HT1080 (cell line): ENCODE measurements around the gene HES2. TPM values are rescaled to one million over a fixed set of nuclear protein-coding genes. Genes with fewer than 3 reads are reported as not detected.
"Not testable (repeated sequence)": the region's sequence is repeated elsewhere in the genome, so short reads cannot be mapped to it uniquely, and the experiment has no call there.

Experiments used
- DNase-seq: peaks from one replicate; pipeline ENCODE4 v3.0.0-alpha.2; 2015; ENCODE audit warnings: low read depth
- total RNA-seq: library from RNA; depleted of rRNA; stranded (reverse); fragments of >200 nt; shearing (Covaris generic); gene quantifications from 2 replicates; pipeline ENCODE4 v1.2.3, GENCODE V29; 2014

The HES2 gene
- total RNA-seq, 1 experiment from 2014 or later: 0.08 TPM

DNA sequence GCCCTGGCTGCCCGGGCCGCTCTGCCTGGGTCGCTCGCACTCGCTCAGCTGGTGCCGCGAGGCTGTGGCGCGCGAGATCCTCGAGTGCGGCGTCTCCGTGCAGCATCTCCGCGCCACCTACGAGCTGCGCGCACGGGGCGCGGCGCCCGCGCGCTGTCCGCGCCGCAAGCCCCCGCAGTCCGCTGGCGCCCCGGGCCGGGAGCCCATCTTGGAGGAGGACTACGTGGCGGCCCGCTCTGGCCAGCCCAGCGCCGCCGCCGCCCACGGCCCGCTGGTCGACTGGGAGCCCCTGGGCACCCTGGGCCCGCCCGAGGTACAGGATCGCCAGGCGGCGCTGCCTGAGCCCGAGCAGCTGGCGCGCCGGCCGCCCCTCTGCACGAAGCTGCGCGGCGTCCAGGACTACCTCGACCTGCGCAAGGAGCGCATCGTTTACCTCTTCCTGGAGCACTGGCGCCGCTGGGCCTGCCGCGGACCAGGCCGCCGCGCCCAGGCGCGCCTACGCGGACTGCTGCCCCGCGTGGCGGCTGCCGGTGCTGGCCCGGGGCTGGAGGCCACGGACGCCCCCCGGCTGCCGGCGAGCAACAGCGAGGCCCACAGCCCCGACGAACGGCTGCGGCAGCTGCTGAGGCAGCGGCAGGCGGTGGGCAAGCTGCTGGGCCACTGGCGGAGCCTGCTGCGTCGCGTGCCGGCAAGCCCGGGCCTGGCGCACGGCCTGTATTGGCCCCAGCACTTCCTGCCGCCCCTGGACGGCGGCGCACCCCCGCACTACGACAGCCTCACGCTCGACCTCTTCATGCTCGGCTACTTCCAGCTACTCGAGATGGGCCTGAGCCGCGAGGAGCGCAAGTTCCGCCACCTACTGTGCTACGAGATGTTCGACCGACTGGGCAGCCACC lies 35.4 kb upstream of the HES2 start:
- no peak for DNase-seq

GRCh38 chr1:6453895-6454855 lies 34.5 kb upstream of the HES2 start:
- not testable (repeated sequence) for DNase-seq

- DNase-seq: no peak
These were observed 31.2 kb upstream of the HES2 start for GRCh38 chr1:6450943-6451373.

- DNase-seq: not testable (repeated sequence)
These were observed 30.8 kb upstream of the HES2 start for GRCh38 chr1:6450486-6450885.

- DNase-seq: no peak
These were observed 30.3 kb upstream of the HES2 start for GRCh38 chr1:6450005-6450450.

- DNase-seq: no peak
These were observed 29.3 kb upstream of the HES2 start for GRCh38 chr1:6448749-6449631.

DNA sequence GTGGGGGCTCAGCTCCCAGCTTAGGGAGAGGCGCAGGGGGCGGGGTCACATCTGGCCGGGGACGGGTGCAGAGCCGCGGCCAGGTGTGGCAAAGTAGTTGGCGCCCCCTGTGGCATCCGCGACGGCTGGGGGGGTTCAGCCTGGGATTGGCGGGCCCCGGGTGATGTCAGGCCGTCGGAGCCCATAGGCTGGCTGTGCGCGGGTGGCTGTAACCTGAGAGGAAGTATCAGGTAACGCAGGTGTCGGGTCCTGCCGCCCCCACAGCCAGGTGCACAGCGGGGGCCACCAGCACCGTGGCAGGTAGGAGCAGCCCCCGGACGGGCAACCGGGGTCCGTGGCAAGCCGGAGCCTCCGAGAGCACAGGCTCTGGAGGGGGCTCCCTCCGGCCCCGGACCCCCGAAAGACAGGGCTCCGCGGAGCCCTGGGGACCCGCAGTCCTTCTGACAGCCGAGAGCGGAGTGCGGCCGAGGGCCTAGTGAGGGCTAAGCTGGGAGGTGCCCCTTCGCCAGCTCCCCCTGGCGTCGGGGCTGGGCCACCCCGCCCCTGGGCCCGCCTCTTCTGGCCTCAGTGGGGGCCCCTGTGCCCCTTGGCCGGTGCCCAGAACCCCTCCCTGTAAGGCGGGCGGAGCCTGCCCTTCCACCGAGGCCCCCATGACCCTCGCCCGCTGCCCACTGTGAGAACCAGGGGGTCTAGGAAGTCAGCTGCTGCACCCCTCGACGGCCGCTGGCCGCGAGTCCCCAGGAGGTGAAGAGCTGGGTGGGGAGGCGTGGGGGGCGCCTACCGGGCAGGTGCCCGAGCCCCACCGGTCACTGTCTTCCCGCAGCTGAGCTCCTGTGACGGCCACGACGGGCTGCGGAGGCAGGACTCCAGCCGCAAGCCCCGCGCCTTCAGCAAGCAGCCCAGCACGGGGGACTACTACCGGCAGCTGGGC lies 28.4 kb upstream of the HES2 start:
- DNase-seq: no peak

DNA sequence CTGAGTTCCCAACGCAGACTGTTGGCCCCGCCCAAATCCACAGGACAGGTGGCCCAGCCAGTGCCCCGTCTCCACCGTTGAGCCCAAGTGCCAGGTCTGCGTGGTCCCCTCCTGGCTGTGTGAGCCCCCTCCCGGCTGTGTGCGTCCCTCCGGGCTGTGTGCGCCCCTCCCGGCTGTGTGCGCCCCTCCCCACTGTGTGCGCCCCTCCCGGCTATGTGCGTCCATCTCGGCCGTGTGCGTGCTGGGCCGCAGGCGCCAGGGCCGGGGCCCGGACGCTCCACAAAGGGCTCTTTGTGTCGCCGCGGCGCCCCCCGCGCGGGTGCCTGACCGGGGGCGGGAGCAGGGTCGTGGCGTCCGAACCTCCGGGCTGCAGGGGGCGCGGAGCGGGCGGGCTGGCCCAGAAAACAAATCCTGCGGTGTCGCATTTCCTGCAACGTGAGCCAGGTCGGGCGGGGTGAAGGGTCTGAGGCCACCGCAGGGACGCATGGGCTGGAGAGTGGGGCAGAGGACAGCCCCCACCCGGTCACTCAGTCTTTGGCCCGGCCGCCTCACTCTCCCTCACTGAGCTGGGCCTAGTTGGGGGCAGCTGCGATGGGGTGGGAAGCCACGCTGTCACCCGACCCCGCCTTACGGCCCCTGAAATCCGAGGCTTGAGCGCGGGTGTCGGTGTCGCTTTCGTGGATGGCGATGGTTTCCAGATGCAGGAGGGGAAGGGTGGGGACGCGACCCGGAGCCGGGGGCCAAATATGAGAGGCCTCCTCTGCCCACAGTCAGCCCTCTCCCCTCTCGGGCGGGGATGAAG lies 27.5 kb upstream of the HES2 start:
- DNase-seq: no peak

DNA sequence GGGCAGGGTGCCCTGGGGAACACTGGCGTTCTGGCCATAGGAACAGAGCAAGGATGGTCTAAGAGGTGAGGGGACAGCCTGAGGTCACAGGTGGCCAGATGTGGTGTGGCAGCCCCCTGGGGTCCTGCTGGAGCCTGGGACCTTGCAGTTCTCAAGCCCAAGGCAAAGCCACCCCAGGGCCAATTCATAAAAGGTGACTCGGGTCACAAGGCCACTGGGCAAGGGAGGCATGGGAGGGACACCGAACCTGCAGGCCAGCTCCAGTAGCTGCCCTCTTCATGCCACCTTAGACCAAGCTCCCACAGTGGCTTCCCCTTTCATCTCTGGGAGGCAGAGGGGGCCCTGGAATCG lies 26.9 kb upstream of the HES2 start:
- DNase-seq: no peak

GRCh38 chr1:6445929-6446328 lies 26.2 kb upstream of the HES2 start:
- not testable (repeated sequence) for DNase-seq

DNA sequence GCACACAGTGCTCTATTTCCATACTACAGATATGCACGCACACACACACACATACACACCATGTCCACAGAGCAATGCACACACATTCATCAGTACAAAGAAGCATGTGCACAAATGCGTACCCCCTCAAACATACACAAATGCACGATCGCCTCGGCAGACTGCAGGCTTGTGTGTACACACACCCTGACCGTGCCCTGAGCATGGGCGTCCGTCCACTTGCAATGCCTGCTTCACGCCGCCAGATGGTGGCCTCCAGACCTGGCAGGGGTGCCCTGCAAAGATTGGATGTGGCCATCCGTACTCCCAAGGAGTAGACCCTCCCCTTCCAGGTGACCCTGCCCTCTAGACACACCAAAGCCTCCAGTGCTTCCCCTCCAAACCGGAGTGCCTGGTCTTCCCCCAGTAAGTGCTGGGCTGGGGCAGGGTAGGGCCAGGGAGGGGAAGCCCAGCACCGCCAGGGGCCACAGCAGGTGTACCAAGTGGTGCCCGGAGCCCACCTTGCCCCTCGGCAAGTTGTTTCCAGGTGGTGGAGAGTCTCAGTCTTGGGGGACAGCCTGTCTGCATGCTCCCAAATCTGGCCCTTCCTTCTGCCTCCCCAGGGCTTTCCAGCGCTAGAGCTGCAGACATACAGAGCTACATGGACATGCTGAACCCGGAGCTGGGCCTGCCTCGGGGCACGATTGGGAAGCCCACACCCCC lies 25.5 kb upstream of the HES2 start:
- DNase-seq: peak; percentile 40

DNA sequence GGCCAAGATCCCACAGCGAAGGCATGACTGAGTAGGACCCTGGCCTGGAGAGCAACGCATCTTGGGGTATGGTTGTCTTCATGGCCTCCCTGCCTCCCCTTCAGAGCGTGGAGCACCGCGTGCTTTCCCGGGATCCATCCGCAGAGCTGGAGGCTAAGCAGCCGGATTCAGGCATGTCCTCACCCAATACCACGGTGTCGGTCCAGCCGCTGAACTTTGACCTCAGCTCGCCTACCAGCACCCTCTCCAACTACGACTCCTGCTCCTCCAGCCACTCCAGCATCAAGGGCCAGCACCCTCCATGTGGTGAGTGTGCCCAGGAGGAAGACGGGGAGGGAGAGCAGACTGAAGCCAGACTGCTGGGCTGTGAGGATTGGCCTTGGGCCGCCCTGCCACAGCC lies 24.7 kb upstream of the HES2 start:
- DNase-seq: no peak

DNA sequence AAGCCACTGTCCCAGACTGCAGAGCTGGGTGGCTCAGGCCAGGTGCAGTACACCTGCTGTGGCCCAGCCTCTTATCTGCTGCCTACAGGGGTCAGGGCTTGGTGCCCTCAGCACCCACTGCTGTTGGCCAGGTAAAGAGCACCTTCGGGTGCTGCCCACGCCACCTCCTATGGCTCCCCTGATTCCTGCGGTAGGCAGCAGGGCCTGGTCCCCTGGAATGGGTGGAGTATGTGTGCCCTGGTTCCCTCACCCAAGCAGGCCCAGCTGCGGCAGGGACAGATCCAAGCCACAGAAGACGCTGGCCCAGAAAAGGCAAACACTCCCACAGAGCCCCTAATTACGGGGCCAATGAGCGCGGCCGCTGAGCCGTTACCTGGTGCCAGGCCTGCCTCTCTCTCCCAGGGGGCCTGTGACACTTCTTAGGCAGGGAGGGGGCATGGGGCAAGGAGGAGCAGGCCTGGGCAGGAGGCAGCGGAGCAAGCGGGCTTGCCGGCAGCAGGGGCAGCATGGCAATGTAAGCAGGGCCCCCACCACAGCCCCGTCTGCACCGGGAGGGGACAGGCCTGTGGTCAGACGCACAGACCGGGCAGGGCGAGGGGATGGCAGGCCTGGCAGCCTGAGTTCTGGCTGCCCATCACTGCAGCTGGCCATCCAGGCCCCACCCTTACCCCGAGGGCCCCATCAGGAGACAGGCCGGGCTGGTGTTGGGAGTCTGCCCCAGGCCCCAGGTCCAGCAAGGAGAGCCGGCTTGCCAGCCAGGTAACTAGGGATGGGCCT lies 23.8 kb upstream of the HES2 start:
- no peak for DNase-seq

- DNase-seq: no peak
These were observed 21.9 kb upstream of the HES2 start for GRCh38 chr1:6441586-6441985.

DNA sequence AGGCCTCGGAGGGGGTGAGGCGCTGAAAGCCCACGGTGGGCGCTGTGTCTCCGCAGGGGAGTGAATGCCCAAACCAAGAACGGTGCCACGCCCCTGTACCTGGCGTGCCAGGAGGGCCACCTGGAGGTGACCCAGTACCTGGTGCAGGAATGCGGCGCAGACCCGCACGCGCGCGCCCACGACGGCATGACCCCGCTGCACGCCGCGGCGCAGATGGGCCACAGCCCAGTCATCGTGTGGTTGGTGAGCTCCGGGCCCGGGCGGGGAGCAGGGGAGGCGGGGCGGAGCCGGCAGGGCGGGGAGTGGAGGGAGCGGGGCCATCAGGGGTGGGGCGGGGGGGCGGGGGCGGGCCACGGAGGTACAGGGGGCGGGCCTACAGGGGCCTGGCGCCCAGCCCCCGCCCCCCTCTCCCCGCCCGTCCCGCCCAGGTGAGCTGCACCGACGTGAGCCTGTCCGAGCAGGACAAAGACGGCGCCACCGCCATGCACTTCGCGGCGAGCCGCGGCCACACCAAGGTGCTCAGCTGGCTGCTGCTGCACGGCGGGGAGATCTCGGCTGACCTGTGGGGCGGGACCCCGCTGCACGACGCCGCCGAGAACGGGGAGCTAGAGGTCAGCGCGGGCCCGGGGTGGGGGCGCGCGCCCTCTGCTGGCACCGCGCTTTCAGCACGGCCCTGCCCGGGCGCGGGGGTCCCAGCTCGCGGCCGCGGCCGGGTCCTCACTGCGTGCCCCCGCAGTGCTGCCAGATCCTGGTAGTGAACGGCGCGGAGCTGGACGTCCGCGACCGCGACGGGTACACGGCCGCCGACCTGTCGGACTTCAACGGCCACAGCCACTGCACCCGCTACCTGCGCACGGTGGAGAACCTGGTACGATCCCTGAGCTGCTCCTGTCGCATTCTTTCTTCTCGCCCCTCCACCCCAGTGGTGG lies 20.7 kb upstream of the HES2 start:
- DNase-seq: no peak

- DNase-seq: peak; percentile 69
These were observed 18.4 kb upstream of the HES2 start for GRCh38 chr1:6438047-6438525.
